HCT116 (cell line): ENCODE data around the gene PNKP. TPM values are rescaled to one million over a fixed set of nuclear protein-coding genes. Genes with fewer than 3 reads are reported as not detected.

ENCODE experiments used
- ATAC-seq: fragments of 200-7000 bp; cut with Tn5 transposase; 2 replicates; pipeline ENCODE4 v1.9.1; 2020; ENCODE audit warnings: mild to moderate bottlenecking, moderate library complexity
- BruUV-seq: library from RNA; stranded (reverse); fragments of 400-500 nt; replicated peaks from 2 replicates; lab custom pipeline; 2021; lab: Mats Ljungman, UMichigan
- CTCF ChIA-PET: fragments of 300-600 bp; sonication (Branson Sonifier 250); formaldehyde crosslinking; loops from one replicate; lab custom pipeline; 2021; ENCODE audit warnings: antibody characterized with exemption; lab: Charles Lee
- POLR2A ChIA-PET: fragments of 300-600, 350-600 bp; sonication (Branson Sonifier 250); formaldehyde crosslinking; loops from one replicate; lab custom pipeline; 2021; ENCODE audit warnings: antibody characterized with exemption; lab: Charles Lee
- RAD21 ChIA-PET, 2 experiments: fragments of 300-600 bp; sonication (Branson Sonifier 250); formaldehyde crosslinking; loops; one replicate each; lab custom pipeline; 2023; ENCODE audit warnings: low total read pairs in 2 of 2; ENCODE audit not compliant: uncharacterized antibody in 2 of 2, unreplicated experiment in 2 of 2, low non-redundant PET in 1 of 2; lab: Charles Lee
- DNase-seq: peaks from one replicate; pipeline ENCODE4 v3.0.0-alpha.2; 2010; ENCODE audit warnings: low read depth, low spot score
- H2AFZ ChIP-seq: fragments of 200-600 bp; shearing (Covaris generic), sonication (generic); 2 replicates; pipeline ENCODE4 v1.6.1; 2017; ENCODE audit warnings: low read depth, mixed run types, mixed read lengths, antibody characterized with exemption, low read length; ENCODE audit not compliant: poor library complexity, severe bottlenecking
- H3K27ac ChIP-seq: 2 replicates; pipeline ENCODE4 v1.5.1; 2012; ENCODE audit warnings: low read depth, low read length
- H3K27me3 ChIP-seq: fragments of 200-600 bp; sonication (generic); 2 replicates; pipeline ENCODE4 v1.6.1; 2016; ENCODE audit warnings: mixed run types, low read length, mixed read lengths; ENCODE audit not compliant: insufficient read depth
- H3K36me3 ChIP-seq, 2 experiments: fragments of 200-500 bp in 1 of 2; fragments of 200-600 bp in 1 of 2; sonication (Bioruptor generic) in 1 of 2; sonication (generic) in 1 of 2; 2 replicates each; pipeline versions ENCODE4 v1.5.1 to v1.6.1; 2014 to 2016; ENCODE audit warnings: low read length in 2 of 2, inconsistent platforms in 1 of 2, mixed read lengths in 1 of 2, mixed run types in 1 of 2; ENCODE audit not compliant: insufficient read depth in 2 of 2, control insufficient read depth in 1 of 2
- H3K4me1 ChIP-seq, 2 experiments: fragments of 200-600 bp in 1 of 2; sonication (generic) in 1 of 2; 2 replicates each; pipeline versions ENCODE4 v1.5.1 to v1.6.1; 2012 to 2017; ENCODE audit warnings: low read length in 2 of 2, inconsistent platforms in 1 of 2, mild to moderate bottlenecking in 1 of 2, mixed read lengths in 1 of 2, mixed run types in 1 of 2, moderate library complexity in 1 of 2; ENCODE audit not compliant: insufficient read depth in 2 of 2, control insufficient read depth in 1 of 2
- H3K4me2 ChIP-seq: fragments of 200-600 bp; sonication (generic); 2 replicates; pipeline ENCODE4 v1.6.1; 2017; ENCODE audit warnings: mixed run types, low read length, mixed read lengths
- H3K4me3 ChIP-seq, 2 experiments: fragments of 200-600 bp in 1 of 2; sonication (generic) in 1 of 2; replicated peaks in 1 of 2; 2 replicates each; pipeline ENCODE4 v1.5.1; 2011 to 2016; ENCODE audit warnings: low read length in 2 of 2, control low read depth in 1 of 2, low read depth in 1 of 2, mild to moderate bottlenecking in 1 of 2, mixed read lengths in 1 of 2, mixed run types in 1 of 2
- H3K79me2 ChIP-seq: fragments of 200-600 bp; sonication (generic); 2 replicates; pipeline ENCODE4 v1.6.1; 2017; ENCODE audit warnings: mild to moderate bottlenecking, mixed run types, low read length, moderate library complexity, mixed read lengths; ENCODE audit not compliant: insufficient read depth
- H3K9ac ChIP-seq: fragments of 200-600 bp; sonication (generic); 2 replicates; pipeline ENCODE4 v1.6.1; 2016; ENCODE audit warnings: low read length, mixed read lengths
- H3K9me2 ChIP-seq: fragments of 200-600 bp; sonication (generic), shearing (Covaris generic); 2 replicates; pipeline ENCODE4 v1.6.1; 2017; ENCODE audit warnings: mixed run types, mild to moderate bottlenecking, moderate library complexity; ENCODE audit not compliant: insufficient read depth
- H3K9me3 ChIP-seq, 2 experiments: fragments of 200-500 bp in 1 of 2; fragments of 200-600 bp in 1 of 2; sonication (Bioruptor generic) in 1 of 2; sonication (generic) in 1 of 2; 2 replicates each; pipeline ENCODE4 v1.6.1; 2014 to 2017; ENCODE audit warnings: low read length in 2 of 2, mixed read lengths in 2 of 2, inconsistent platforms in 1 of 2, low read depth in 1 of 2, mild to moderate bottlenecking in 1 of 2, mixed run types in 1 of 2, moderate library complexity in 1 of 2; ENCODE audit not compliant: control insufficient read depth in 1 of 2, insufficient read depth in 1 of 2
- H4K20me1 ChIP-seq: fragments of 200-600 bp; sonication (generic), shearing (Covaris generic); 2 replicates; pipeline ENCODE4 v1.6.1; 2017; ENCODE audit warnings: mixed run types, mild to moderate bottlenecking, moderate library complexity; ENCODE audit not compliant: insufficient read depth
- CEBPB ChIP-seq: IDR thresholded peaks from 2 replicates; pipeline ENCODE4 v1.6.1; 2012; ENCODE audit warnings: low read depth
- CTCF ChIP-seq, 3 experiments: fragments of 200-600 bp in 1 of 3; sonication (generic) in 1 of 3; IDR thresholded peaks in 2 of 3; conservative IDR thresholded peaks in 1 of 3; 2 replicates each; pipeline ENCODE4 v1.5.1; 2012 to 2017; ENCODE audit warnings: low read depth in 2 of 3, low read length in 2 of 3, antibody characterized with exemption in 1 of 3, borderline replicate concordance in 1 of 3, control low read depth in 1 of 3, mild to moderate bottlenecking in 1 of 3, mixed read lengths in 1 of 3, mixed run types in 1 of 3, moderate library complexity in 1 of 3; ENCODE audit not compliant: insufficient read depth in 1 of 3
- EZH2 ChIP-seq: fragments of 200-600 bp; sonication (generic); IDR thresholded peaks from 2 replicates; pipeline ENCODE4 v1.6.1; 2017; ENCODE audit warnings: antibody characterized with exemption, mixed run types
- POLR2A ChIP-seq: IDR thresholded peaks from 2 replicates; pipeline ENCODE4 v1.7.0; 2011; ENCODE audit warnings: borderline replicate concordance; ENCODE audit not compliant: insufficient read depth, insufficient read length; ENCODE audit errors: extremely low read depth
- POLR2AphosphoS5 ChIP-seq: IDR thresholded peaks from 2 replicates; pipeline ENCODE4 v1.6.1; 2011; ENCODE audit warnings: mild to moderate bottlenecking, low read depth, low read length, moderate library complexity
- REST ChIP-seq: IDR thresholded peaks from 2 replicates; pipeline ENCODE4 v1.6.1; 2012; ENCODE audit warnings: low read depth
- SRF ChIP-seq: IDR thresholded peaks from 2 replicates; pipeline ENCODE4 v1.6.1; 2012; ENCODE audit warnings: low read depth
- ZBTB33 ChIP-seq: IDR thresholded peaks from 2 replicates; pipeline ENCODE4 v1.6.1; 2011; ENCODE audit warnings: mild to moderate bottlenecking, low read length, moderate library complexity; ENCODE audit not compliant: insufficient replicate concordance; ENCODE audit errors: extremely low read depth
- intact Hi-C: fragments of 100-400 bp; cut with micrococcal nuclease; formaldehyde crosslinking; loops from 2 replicates; pipeline ENCODE4 v1.10.0; 2022
- total RNA-seq: library from RNA; stranded (reverse); gene quantifications from one replicate; pipeline ENCODE4 v1.2.1, GENCODE V29; 2021; ENCODE audit not compliant: unreplicated experiment

The PNKP gene
- total RNA-seq, 1 experiment from 2014 or later: 129 TPM

- Histone ChIP-seq H3K27ac (no peak overlapping the region), H4K20me1 (no peaks in the 10 kb centered on the region), H3K36me3 (peaks cover 4 to 7% of the 10 kb centered on the region in 2 experiments; a peak in 3 of 4 replicates), H3K4me1 (peaks cover 6 to 24% of the 10 kb centered on the region in 2 experiments), H3K79me2 (no peaks in the 10 kb centered on the region), H3K4me2 (no peak overlapping the region), H3K4me3 (no peak overlapping the region), H2AFZ (no peak overlapping the region), H3K9me2 (no peaks in the 10 kb centered on the region), H3K27me3 (no peaks in the 10 kb centered on the region), H3K9ac (no peak overlapping the region), H3K9me3 (peaks cover 0 to 2% of the 10 kb centered on the region in 2 experiments; a peak in 1 of 4 replicates)
- no TSS peak for BruUV-seq
- CTCF ChIA-PET: no interaction called here
- intact Hi-C loops: no loop called here
- RAD21 ChIA-PET: no interaction called here
- DNase-seq: no peak
- POLR2A ChIA-PET: no interaction called here
- no peak for ATAC-seq
- TF ChIP-seq SRF (no peak), POLR2A (no peak), POLR2AphosphoS5 (no peak), EZH2 (no peak)
- TF ChIP-seq, all 23 proteins: peak for 0
Measured at GRCh38 chr19:49887665-49888509, 20.5 kb upstream of the PNKP start.

- ChIA-PET POLR2A (interaction anchor here (1.3 kb wide), 1 partner anchor 10 kb away, joined by 3 read pairs; the partner anchor contains the start of gene AKT1S1), CTCF (no interaction called here), RAD21 (no interaction called here)
- H3K36me3 ChIP-seq: peaks cover 11 to 12% of the 10 kb centered on the region in 2 experiments; a peak in 3 of 4 replicates
- no peak for DNase-seq
- no peak overlapping the region for H3K4me2 ChIP-seq
- H3K9me2 ChIP-seq: no peaks in the 10 kb centered on the region
- H3K27me3 ChIP-seq: no peaks in the 10 kb centered on the region
- no peak overlapping the region for H3K27ac ChIP-seq
- no TSS peak for BruUV-seq
- peaks cover 6 to 24% of the 10 kb centered on the region in 2 experiments for H3K4me1 ChIP-seq
- H2AFZ ChIP-seq: no peak overlapping the region
- peaks cover 0 to 6% of the 10 kb centered on the region in 2 experiments; a peak in 1 of 4 replicates for H3K9me3 ChIP-seq
- no peak overlapping the region for H3K4me3 ChIP-seq
- no peak overlapping the region for H3K9ac ChIP-seq
- H4K20me1 ChIP-seq: no peaks in the 10 kb centered on the region
- no peak for ATAC-seq
- H3K79me2 ChIP-seq: no peaks in the 10 kb centered on the region
- intact Hi-C loops: no loop called here
- TF ChIP-seq REST (no peak), POLR2A (no peak), ZBTB33 (no peak), CTCF (IDR thresholded peaks at IDR 0.05 in 2 of 3, conservative IDR thresholded peaks at IDR 0.05 in 1 of 3; ENCODE audit: borderline replicate concordance in 1 of 3, insufficient read depth in 1 of 3, low read depth in 2 of 3, low read length in 2 of 3) (no peak), CEBPB (no peak), POLR2AphosphoS5 (no peak)
Measured at GRCh38 chr19:49887037-49887664, 19.8 kb upstream of the PNKP start.
